Measurements from ENCODE around the gene BCL2.

- TF ChIP-seq CTCF (conservative IDR thresholded peaks at IDR 0.05; ENCODE audit: low read length) (no peak), EZH2phosphoT487 (IDR thresholded peaks at IDR 0.05; ENCODE audit: borderline replicate concordance, low read depth, low read length) (no peak)
Observed at GRCh38 chr18:63224630-63225029, 94.9 kb downstream of the BCL2 start.
